Loucy (cell line): ENCODE measurements around the gene PBX1.

Experiments
- EZH2phosphoT487 ChIP-seq: fragments of 200-600 bp; IDR thresholded peaks from 2 replicates; pipeline ENCODE4 v1.6.1; 2018; ENCODE audit warnings: antibody characterized with exemption, mild to moderate bottlenecking, moderate library complexity, borderline replicate concordance
- TF ChIP-seq, protein P1 (sequence below): fragments of 200-600 bp; sonication (generic); conservative IDR thresholded peaks from 2 replicates; pipeline ENCODE4 v1.5.1; 2014; ENCODE audit warnings: mild to moderate bottlenecking, antibody characterized with exemption, low read length

DNA sequence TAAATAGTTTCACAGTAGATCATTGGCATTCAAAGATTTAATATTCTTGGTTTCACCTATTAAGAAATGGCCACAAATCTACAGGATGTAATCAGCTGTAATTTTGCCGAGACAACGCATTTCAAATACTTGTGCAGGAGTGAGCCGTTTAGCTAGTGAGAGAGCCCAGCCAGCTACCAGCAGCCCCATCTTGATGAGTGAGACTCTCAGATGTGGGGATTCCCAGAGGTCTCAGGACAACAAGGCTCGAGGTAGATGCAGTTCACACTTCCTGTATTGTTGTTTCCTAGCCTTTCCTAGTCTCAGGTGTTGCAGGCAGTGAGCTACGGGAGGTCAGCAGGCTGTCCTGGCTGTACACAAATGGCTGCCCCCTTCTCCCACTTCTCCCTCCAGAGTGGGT, 108.6 kb downstream of the PBX1 start:
- TF ChIP-seq, protein P1, sequence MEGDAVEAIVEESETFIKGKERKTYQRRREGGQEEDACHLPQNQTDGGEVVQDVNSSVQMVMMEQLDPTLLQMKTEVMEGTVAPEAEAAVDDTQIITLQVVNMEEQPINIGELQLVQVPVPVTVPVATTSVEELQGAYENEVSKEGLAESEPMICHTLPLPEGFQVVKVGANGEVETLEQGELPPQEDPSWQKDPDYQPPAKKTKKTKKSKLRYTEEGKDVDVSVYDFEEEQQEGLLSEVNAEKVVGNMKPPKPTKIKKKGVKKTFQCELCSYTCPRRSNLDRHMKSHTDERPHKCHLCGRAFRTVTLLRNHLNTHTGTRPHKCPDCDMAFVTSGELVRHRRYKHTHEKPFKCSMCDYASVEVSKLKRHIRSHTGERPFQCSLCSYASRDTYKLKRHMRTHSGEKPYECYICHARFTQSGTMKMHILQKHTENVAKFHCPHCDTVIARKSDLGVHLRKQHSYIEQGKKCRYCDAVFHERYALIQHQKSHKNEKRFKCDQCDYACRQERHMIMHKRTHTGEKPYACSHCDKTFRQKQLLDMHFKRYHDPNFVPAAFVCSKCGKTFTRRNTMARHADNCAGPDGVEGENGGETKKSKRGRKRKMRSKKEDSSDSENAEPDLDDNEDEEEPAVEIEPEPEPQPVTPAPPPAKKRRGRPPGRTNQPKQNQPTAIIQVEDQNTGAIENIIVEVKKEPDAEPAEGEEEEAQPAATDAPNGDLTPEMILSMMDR: no peak
- TF ChIP-seq EZH2phosphoT487: no peak
